H1 (cell line): ENCODE data around the gene SLC38A10. TPM values are rescaled to one million over a fixed set of nuclear protein-coding genes. Genes with fewer than 3 reads are reported as not detected.

Experiments
- BCL11A ChIP-seq, 2 experiments: IDR thresholded peaks; one replicate each; pipeline ENCODE4 v1.6.1; 2011; ENCODE audit warnings: low read depth in 2 of 2, low read length in 2 of 2, mild to moderate bottlenecking in 2 of 2
- CHD7 ChIP-seq: fragments of 300-600 bp; sonication (generic); IDR thresholded peaks from 2 replicates; pipeline ENCODE4 v1.7.1; 2012; ENCODE audit warnings: low read length, moderate library complexity, mild to moderate bottlenecking, inconsistent platforms; ENCODE audit not compliant: insufficient replicate concordance
- POLR2AphosphoS5 ChIP-seq: IDR thresholded peaks from 2 replicates; pipeline ENCODE4 v1.6.1; 2011; ENCODE audit warnings: low read depth, low read length
- SIN3A ChIP-seq, 2 experiments: IDR thresholded peaks in 1 of 2; conservative IDR thresholded peaks in 1 of 2; 2 replicates each; pipeline ENCODE4 v1.6.1; 2011 to 2012; ENCODE audit warnings: low read length in 2 of 2, improper control_type of control experiment in 1 of 2, low read depth in 1 of 2, mild to moderate bottlenecking in 1 of 2
- SIX5 ChIP-seq: IDR thresholded peaks from 2 replicates; pipeline ENCODE4 v1.6.1; 2011; ENCODE audit warnings: mild to moderate bottlenecking, low read depth, low read length
- polyA plus RNA-seq, 7 experiments: library from polyadenylated mRNA; depleted of rRNA in 3 of 7; stranded (reverse) in 5 of 7; unstranded in 2 of 7; fragments of >200 nt in 5 of 7; fragments of 200-250 nt in 2 of 7; gene quantifications; 1 replicate in 5 of 7; 2 replicates in 1 of 7; 4 replicates in 1 of 7; pipeline versions ENCODE4 v1.2.1 to v1.2.3, GENCODE V29; 2011 to 2013; ENCODE audit warnings: missing spikeins in 2 of 7, mixed read lengths in 2 of 7
- total RNA-seq: library from RNA; stranded (reverse); fragmentation: NEBNext Ultra II Directional; extraction: Animal tissue kit (Norgen Biotek cat#: 25700); gene quantifications from 2 replicates; pipeline ENCODE4 v1.2.1, GENCODE V29; 2021

The SLC38A10 gene
- total and polyA plus RNA-seq, 2 of the 8 experiments (the other 6 are each of a cell fraction or from before 2014, with no cell fraction given), result 26.4 to 41.0 TPM

GRCh38 chr17:81324177-81324850 is 29.2 kb upstream of the SLC38A10 start (continued):
- no peak for TF ChIP-seq CHD7
- TF ChIP-seq POLR2AphosphoS5, result no peak
- TF ChIP-seq SIX5, result no peak
- TF ChIP-seq BCL11A (IDR thresholded peaks at IDR 0.05; ENCODE audit: low read depth in 2 of 2, low read length in 2 of 2), result no peak
- TF ChIP-seq SIN3A (conservative IDR thresholded peaks at IDR 0.05 in 1 of 2, IDR thresholded peaks at IDR 0.05 in 1 of 2; ENCODE audit: low read depth in 1 of 2, low read length in 2 of 2), result no peak
